ENCODE results near the gene ZNF664. TPM values are rescaled to one million over a fixed set of nuclear protein-coding genes. Genes with fewer than 3 reads are reported as not detected.

Gene ZNF664
- 44.8 to 65.7 TPM (median 62.4 TPM) in 5 replicates for total RNA-seq (2022; extraction: Qiagen RNA extraction; ENCODE audit: low read depth)

GRCh38 chr12:123972457-123973401, at the start of gene ZNF664, which contains the start of gene CCDC92:
TSS of gene ZNF664 (plus strand) at chr12:123973215. CDS start at chr12:124012145, 38,930 bp downstream.
TSS of gene CCDC92 (minus strand) at chr12:123972831. CDS start at chr12:123944305, 28,526 bp downstream.

Other genes starting within 250 kb of the ZNF664 start
- gene DNAH10, start 210.9 kb upstream of the ZNF664 start, total RNA-seq (2022; extraction: Qiagen RNA extraction; ENCODE audit: low read depth), result 0.06 to 0.15 TPM (median 0.13 TPM) in 5 replicates
- 18.0 to 29.1 TPM (median 25.6 TPM) in 5 replicates for gene CCDC92, start 384 bp upstream of the ZNF664 start, total RNA-seq (2022; extraction: Qiagen RNA extraction; ENCODE audit: low read depth)

Measured in A549 treated with ZK216348 at 1 μM for 4 hours (cell line).